NCI-H2227 (cell line): ENCODE results near the gene SCAF1.
A peak's percentile ranks its signal among the peaks of the same experiment; 100 is the strongest.

Experiments
- DNase-seq: peaks from one replicate; lab custom pipeline; 2025; ENCODE audit not compliant: unreplicated experiment; lab: John Stamatoyannopoulos, UW

The SCAF1 gene

GRCh38 chr19:49645592-49645991, 3.6 kb downstream of the SCAF1 start:
- no peak for DNase-seq

- DNase-seq = no peak
Measured at GRCh38 chr19:49645995-49646394, 4.0 kb downstream of the SCAF1 start.

- no peak for DNase-seq
Measured at GRCh38 chr19:49646586-49646985, 4.6 kb downstream of the SCAF1 start.

- no peak for DNase-seq
Measured at GRCh38 chr19:49651029-49651819, 9.2 kb downstream of the SCAF1 start.

- DNase-seq = no peak
Measured at GRCh38 chr19:49651820-49652550, 10.0 kb downstream of the SCAF1 start.

GRCh38 chr19:49652551-49653465, 10.8 kb downstream of the SCAF1 start:
- no peak for DNase-seq

GRCh38 chr19:49653466-49653806, 11.4 kb downstream of the SCAF1 start:
- DNase-seq = no peak

- no peak for DNase-seq
Measured at GRCh38 chr19:49654581-49654980, 12.6 kb downstream of the SCAF1 start.

- no peak for DNase-seq
Measured at GRCh38 chr19:49655570-49656455, 13.8 kb downstream of the SCAF1 start.

GRCh38 chr19:49656456-49657109, 14.6 kb downstream of the SCAF1 start:
- DNase-seq = no peak

GRCh38 chr19:49657493-49658138, 15.6 kb downstream of the SCAF1 start:
- no peak for DNase-seq

- DNase-seq = no peak
Measured at GRCh38 chr19:49658139-49658517, 16.1 kb downstream of the SCAF1 start.

GRCh38 chr19:49658566-49659442, 16.8 kb downstream of the SCAF1 start:
- no peak for DNase-seq

GRCh38 chr19:49660338-49660961, 18.4 kb downstream of the SCAF1 start:
- DNase-seq = no peak

GRCh38 chr19:49662011-49662410, 20.0 kb downstream of the SCAF1 start:
- no peak for DNase-seq

- no peak for DNase-seq
Measured at GRCh38 chr19:49663224-49663623, 21.2 kb downstream of the SCAF1 start.

- peak; percentile 80 for DNase-seq
Measured at GRCh38 chr19:49664171-49665035, 22.4 kb downstream of the SCAF1 start.
